Esophagus squamous epithelium (tissue), 5 donors: ENCODE results near the gene STAMBPL1. TPM values are rescaled to one million over a fixed set of nuclear protein-coding genes. Genes with fewer than 3 reads are reported as not detected.

Source experiments
- DNase-seq: peaks from one replicate; lab custom pipeline; 2025; lab: John Stamatoyannopoulos, UW
- H3K27ac ChIP-seq, 4 donors: fragments of 200-600 bp; sonication (generic); one replicate each; pipeline ENCODE4 v1.5.1; 2016 to 2019; ENCODE audit warnings: mild to moderate bottlenecking in 1 of 4
- H3K27me3 ChIP-seq, 4 donors: fragments of 200-600 bp; sonication (generic); 1 replicate in 3 of 4; 2 replicates in 1 of 4; pipeline versions ENCODE4 v1.5.1 to v1.6.0; 2017 to 2021; ENCODE audit warnings: antibody characterized with exemption in 1 of 4
- H3K36me3 ChIP-seq, 3 donors: fragments of 200-600 bp; sonication (generic); one replicate each; pipeline ENCODE4 v1.5.1; 2016 to 2019
- H3K4me1 ChIP-seq, 3 donors: fragments of 200-600 bp; sonication (generic); one replicate each; pipeline ENCODE4 v1.5.1; 2017 to 2019
- H3K4me3 ChIP-seq, 4 donors: fragments of 200-600 bp; sonication (generic); 1 replicate in 3 of 4; 2 replicates in 1 of 4; pipeline ENCODE4 v1.5.1; 2016 to 2019; ENCODE audit warnings: mild to moderate bottlenecking in 2 of 4, moderate library complexity in 1 of 4
- H3K9me3 ChIP-seq, 3 donors: fragments of 200-600 bp; sonication (generic); one replicate each; pipeline ENCODE4 v1.5.1; 2016 to 2019
- POLR2A ChIP-seq, 4 donors: fragments of 450-650 bp; IDR thresholded peaks; one replicate each; pipeline ENCODE4 v1.6.1; 2017; ENCODE audit warnings: antibody characterized with exemption in 4 of 4, mild to moderate bottlenecking in 4 of 4, moderate library complexity in 3 of 4
- WGBS, 2 donors: methylation state at CpG; one replicate each; pipeline ENCODE4 v1.1.5; 2018; 5-methylcytosine and 5-hydroxymethylcytosine counted together
- intact Hi-C: fragments of 100-400 bp; cut with DNase I; formaldehyde crosslinking; loops from one replicate; pipeline ENCODE4 v1.15.0; 2022
- total RNA-seq, 4 donors: library from RNA; depleted of rRNA; stranded (reverse); fragments of >200 nt; gene quantifications; one replicate each; pipeline ENCODE4 v1.1.0, GENCODE V29; 2016
- TF ChIP-seq, protein P1 (sequence below), 6 experiments: fragments of 450-650 bp in 4 of 6; fragments of 200-600 bp in 2 of 6; sonication (generic) in 2 of 6; IDR thresholded peaks; one replicate each; pipeline ENCODE4 v1.5.1; 2016 to 2019; ENCODE audit warnings: antibody characterized with exemption in 6 of 6, mild to moderate bottlenecking in 4 of 6, moderate library complexity in 4 of 6
- donor health status: DM: yes; HTN: yes; CAD: no.

STAMBPL1 gene
- total RNA-seq, 4 donors from 2014 or later = 3.5 to 21.0 (median 7.6) TPM

- no peak for TF ChIP-seq POLR2A (IDR thresholded peaks at IDR 0.05)
- TF ChIP-seq, protein P1, sequence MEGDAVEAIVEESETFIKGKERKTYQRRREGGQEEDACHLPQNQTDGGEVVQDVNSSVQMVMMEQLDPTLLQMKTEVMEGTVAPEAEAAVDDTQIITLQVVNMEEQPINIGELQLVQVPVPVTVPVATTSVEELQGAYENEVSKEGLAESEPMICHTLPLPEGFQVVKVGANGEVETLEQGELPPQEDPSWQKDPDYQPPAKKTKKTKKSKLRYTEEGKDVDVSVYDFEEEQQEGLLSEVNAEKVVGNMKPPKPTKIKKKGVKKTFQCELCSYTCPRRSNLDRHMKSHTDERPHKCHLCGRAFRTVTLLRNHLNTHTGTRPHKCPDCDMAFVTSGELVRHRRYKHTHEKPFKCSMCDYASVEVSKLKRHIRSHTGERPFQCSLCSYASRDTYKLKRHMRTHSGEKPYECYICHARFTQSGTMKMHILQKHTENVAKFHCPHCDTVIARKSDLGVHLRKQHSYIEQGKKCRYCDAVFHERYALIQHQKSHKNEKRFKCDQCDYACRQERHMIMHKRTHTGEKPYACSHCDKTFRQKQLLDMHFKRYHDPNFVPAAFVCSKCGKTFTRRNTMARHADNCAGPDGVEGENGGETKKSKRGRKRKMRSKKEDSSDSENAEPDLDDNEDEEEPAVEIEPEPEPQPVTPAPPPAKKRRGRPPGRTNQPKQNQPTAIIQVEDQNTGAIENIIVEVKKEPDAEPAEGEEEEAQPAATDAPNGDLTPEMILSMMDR (IDR thresholded peaks at IDR 0.05) = no peak
- no peak for DNase-seq
- no peaks in the 10 kb centered on the region for H3K27me3 ChIP-seq
- intact Hi-C loops = no loop called here
- H3K4me3 ChIP-seq = no peak overlapping the region
- WGBS, 2 donors = 0 to 50% methylated on average over 1 of the region's 1 CpG
- H3K36me3 ChIP-seq = no peaks in the 10 kb centered on the region
- H3K27ac ChIP-seq = no peak overlapping the region
- no peaks in the 10 kb centered on the region for H3K9me3 ChIP-seq
- H3K4me1 ChIP-seq = peaks cover 0 to 31% (median 7%) of the 10 kb centered on the region in 3 donors
These were observed 19.0 kb upstream of the STAMBPL1 start for GRCh38 chr10:88861036-88861435.

DNA sequence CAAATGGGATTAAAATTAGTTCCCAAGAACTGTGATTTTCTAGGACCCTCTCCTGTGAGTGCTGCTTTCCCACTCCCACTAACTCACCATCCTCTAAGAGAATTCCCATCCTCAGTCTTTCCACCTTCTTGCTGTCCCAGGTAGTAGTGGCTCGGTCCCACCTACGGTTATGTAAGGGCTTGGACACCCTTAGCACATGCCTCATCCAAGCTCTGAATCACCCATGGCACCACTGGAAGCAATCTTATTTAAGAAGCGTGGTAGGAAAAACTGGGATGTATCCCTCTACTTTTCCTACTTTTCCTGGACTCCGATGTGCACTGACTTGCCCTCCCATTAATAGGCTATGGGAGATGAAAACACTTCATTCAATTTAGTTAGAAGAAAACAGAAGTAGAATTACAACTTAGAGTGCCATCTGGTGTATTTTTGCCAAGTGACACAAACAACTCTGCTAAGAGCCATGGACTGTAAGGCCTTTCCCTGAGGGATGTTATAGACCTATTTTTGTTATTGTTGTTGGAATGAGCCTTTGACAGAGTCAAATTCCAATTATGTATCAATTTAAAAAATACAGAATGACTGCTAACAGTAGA is 14.7 kb upstream of the STAMBPL1 start:
- no peak for DNase-seq
- Histone ChIP-seq H3K36me3 (no peaks in the 10 kb centered on the region), H3K4me3 (no peak overlapping the region), H3K4me1 (peaks cover 0 to 30% (median 11%) of the 10 kb centered on the region in 3 donors), H3K9me3 (no peaks in the 10 kb centered on the region), H3K27me3 (no peaks in the 10 kb centered on the region), H3K27ac (peak overlapping the region in 3 of 4 donors; percentile 38 to 66 (median 62))
- 37 to 60% methylated on average over 4 of the region's 4 CpGs for WGBS, 2 donors
- TF ChIP-seq POLR2A (IDR thresholded peaks at IDR 0.05) = no peak
- TF ChIP-seq, protein P1 (IDR thresholded peaks at IDR 0.05) = peak in 5 of 6 experiments; percentile 6 to 56 (median 31)
- intact Hi-C loops = no loop called here

DNA sequence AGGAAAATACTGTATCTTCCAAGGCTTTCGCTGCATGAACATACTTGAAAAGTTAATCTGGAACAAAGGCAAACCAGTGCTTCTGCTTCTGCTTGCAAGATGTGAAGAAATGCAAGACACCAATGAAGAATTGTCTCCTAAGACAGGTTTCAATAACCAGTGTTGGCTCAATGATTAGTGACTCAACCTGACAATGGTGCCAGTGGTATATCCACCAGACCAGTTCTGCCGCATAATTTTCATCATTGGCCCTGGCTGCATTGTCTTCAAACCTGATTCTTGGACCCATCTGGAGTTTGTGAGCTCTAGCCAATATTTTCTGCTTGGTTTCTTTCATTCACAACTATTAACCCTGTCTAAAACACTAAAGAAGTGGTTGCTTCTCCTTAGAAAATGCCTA is 13.6 kb upstream of the STAMBPL1 start:
- H3K27me3 ChIP-seq = no peaks in the 10 kb centered on the region
- H3K4me1 ChIP-seq = peaks cover 0 to 30% (median 11%) of the 10 kb centered on the region in 3 donors
- no peak overlapping the region for H3K4me3 ChIP-seq
- no peaks in the 10 kb centered on the region for H3K36me3 ChIP-seq
- intact Hi-C loops = no loop called here
- DNase-seq = no peak
- TF ChIP-seq, protein P1 (IDR thresholded peaks at IDR 0.05) = no peak
- TF ChIP-seq POLR2A (IDR thresholded peaks at IDR 0.05) = no peak
- H3K27ac ChIP-seq = peak overlapping the region; percentile 11 to 66 (median 50)
- H3K9me3 ChIP-seq = no peaks in the 10 kb centered on the region
- WGBS, 2 donors = 34 to 48% methylated on average over 2 of the region's 2 CpGs

DNA sequence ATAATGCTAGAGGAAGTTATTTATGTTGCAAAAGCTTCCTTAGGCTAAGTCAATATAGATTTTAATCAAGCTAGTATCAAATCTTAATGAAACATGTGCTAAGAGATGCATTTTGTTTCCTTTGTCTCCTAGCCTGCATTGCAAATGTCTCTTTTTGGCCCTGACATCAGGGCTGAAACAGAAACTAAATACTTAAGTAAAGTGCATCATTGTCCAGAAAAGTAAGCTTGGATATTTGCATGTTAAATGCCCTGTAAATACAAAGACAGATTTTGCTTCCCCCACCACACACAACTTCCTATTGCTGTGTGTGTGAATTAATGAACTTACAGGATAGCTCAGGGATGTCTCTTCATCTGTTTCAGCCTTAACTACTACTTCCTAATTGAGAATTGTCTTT is 10.0 kb upstream of the STAMBPL1 start:
- H3K4me1 ChIP-seq = peaks cover 0 to 27% (median 11%) of the 10 kb centered on the region in 3 donors
- no peak overlapping the region for H3K4me3 ChIP-seq
- no peak for DNase-seq
- H3K27me3 ChIP-seq = no peaks in the 10 kb centered on the region
- no peaks in the 10 kb centered on the region for H3K9me3 ChIP-seq
- no peaks in the 10 kb centered on the region for H3K36me3 ChIP-seq
- no peak overlapping the region for H3K27ac ChIP-seq
- TF ChIP-seq, protein P1 (IDR thresholded peaks at IDR 0.05) = no peak
- TF ChIP-seq POLR2A (IDR thresholded peaks at IDR 0.05) = no peak
- intact Hi-C loops = no loop called here

- H3K27ac ChIP-seq = no peak overlapping the region
- WGBS, 2 donors = 43 to 52% methylated on average over 2 of the region's 2 CpGs
- TF ChIP-seq POLR2A (IDR thresholded peaks at IDR 0.05) = no peak
- TF ChIP-seq, protein P1 (IDR thresholded peaks at IDR 0.05) = no peak
- no peaks in the 10 kb centered on the region for H3K9me3 ChIP-seq
- H3K36me3 ChIP-seq = no peaks in the 10 kb centered on the region
- H3K27me3 ChIP-seq = no peaks in the 10 kb centered on the region
- no peak overlapping the region for H3K4me3 ChIP-seq
- DNase-seq = no peak
- no peaks in the 10 kb centered on the region for H3K4me1 ChIP-seq
- intact Hi-C loops = no loop called here
These were observed 6.3 kb upstream of the STAMBPL1 start for GRCh38 chr10:88873757-88874156.
